ENCODE results near the gene DENND11.

DNA sequence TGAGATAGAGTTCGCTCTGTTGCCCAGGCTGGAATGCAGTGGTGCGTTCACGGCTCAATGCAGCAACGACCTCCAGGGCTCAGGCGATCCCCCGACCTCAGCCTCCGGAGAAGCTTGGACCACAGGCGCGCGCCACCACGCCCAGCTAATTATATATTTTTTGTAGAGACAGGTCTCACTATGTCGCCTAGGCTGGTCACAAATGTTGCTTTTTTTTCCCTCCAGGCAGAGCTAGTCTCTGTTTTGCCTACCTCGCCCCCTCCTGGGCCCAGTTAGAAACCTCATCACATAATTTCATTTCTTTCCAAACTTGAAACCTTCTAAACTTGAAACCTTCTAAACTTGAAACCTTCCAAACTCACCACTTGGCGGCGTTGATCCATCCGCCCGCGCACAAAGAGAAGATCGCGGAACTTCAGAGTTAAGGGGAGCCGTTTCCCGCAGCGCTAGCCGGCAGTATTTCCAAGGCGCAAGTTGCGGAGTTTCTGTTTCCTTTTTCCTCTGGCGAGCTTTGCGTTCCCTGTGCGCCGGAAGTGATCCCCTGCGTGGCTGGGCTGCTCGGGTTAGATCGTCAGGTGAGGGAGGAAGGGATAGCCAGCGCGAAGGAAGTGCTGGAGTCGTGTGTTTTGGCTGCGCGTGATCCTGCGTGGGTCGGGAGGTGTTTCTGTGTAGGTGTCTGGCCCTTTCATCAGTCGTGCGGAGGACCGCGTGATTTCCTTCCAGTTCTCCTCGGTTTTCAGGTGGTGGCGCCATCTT lies 36.0 kb upstream of the DENND11 start, which contains the start of gene SSBP1:
- TF ChIP-seq YY1 (IDR thresholded peaks at IDR 0.05; ENCODE audit: insufficient read depth, insufficient read length), result peak; percentile 40
- TF ChIP-seq ZNF274 (IDR thresholded peaks at IDR 0.05; ENCODE audit: low read depth, low read length), result no peak
